GM19035 (cell line): ENCODE data around the gene RAB35.

Experiments used
- ATAC-seq: cut with Tn5 transposase; IDR thresholded peaks from one replicate; pipeline ENCODE4 v1.9.1; 2021; ENCODE audit not compliant: unreplicated experiment

RAB35 gene

GRCh38 chr12:120090206-120090605 lies 26.3 kb downstream of the RAB35 start:
- ATAC-seq: no peak

GRCh38 chr12:120089796-120090195 lies 26.8 kb downstream of the RAB35 start:
- no peak for ATAC-seq

- no peak for ATAC-seq
These were observed 27.4 kb downstream of the RAB35 start for GRCh38 chr12:120089105-120089504.

- ATAC-seq: peak; percentile 97
These were observed 29.5 kb downstream of the RAB35 start for GRCh38 chr12:120086801-120087621.

GRCh38 chr12:120085920-120086645 lies 30.5 kb downstream of the RAB35 start:
- ATAC-seq: no peak

- no peak for ATAC-seq
These were observed 34.9 kb downstream of the RAB35 start for GRCh38 chr12:120081641-120082040.

GRCh38 chr12:120079411-120080400 lies 36.8 kb downstream of the RAB35 start:
- no peak for ATAC-seq

- no peak for ATAC-seq
These were observed 37.7 kb downstream of the RAB35 start for GRCh38 chr12:120078868-120079267.

GRCh38 chr12:120077260-120077659 lies 39.3 kb downstream of the RAB35 start:
- no peak for ATAC-seq

- ATAC-seq: no peak
These were observed 39.9 kb downstream of the RAB35 start for GRCh38 chr12:120076651-120077050.

GRCh38 chr12:120075034-120075616 lies 41.4 kb downstream of the RAB35 start:
- no peak for ATAC-seq

- no peak for ATAC-seq
These were observed 43.9 kb downstream of the RAB35 start for GRCh38 chr12:120072472-120073249.

- ATAC-seq: no peak
These were observed 45.0 kb downstream of the RAB35 start for GRCh38 chr12:120071493-120072020.

- ATAC-seq: no peak
These were observed 47.3 kb downstream of the RAB35 start for GRCh38 chr12:120069278-120069677.

GRCh38 chr12:120067901-120068300 lies 48.7 kb downstream of the RAB35 start:
- no peak for ATAC-seq

- ATAC-seq: no peak
These were observed 49.3 kb downstream of the RAB35 start for GRCh38 chr12:120067084-120067869.

GRCh38 chr12:120066341-120066740 lies 50.2 kb downstream of the RAB35 start:
- ATAC-seq: no peak

- no peak for ATAC-seq
These were observed 51.1 kb downstream of the RAB35 start for GRCh38 chr12:120065472-120065871.
